IMR-90 (cell line): ENCODE data around the gene VTCN1. TPM values are rescaled to one million over a fixed set of nuclear protein-coding genes. Genes with fewer than 3 reads are reported as not detected.

Experiments
- ATAC-seq: fragments of 200-7000 bp; cut with Tn5 transposase; 2 replicates; pipeline ENCODE4 v1.9.1; 2020; ENCODE audit warnings: low read depth, mild to moderate bottlenecking, moderate library complexity
- BruUV-seq: library from RNA; stranded (reverse); fragments of 400-500 nt; replicated peaks from 2 replicates; lab custom pipeline; 2021; lab: Mats Ljungman, UMichigan
- CTCF ChIA-PET: fragments of 300-600 bp; formaldehyde crosslinking; extraction: SDS; loops from one replicate; lab custom pipeline; 2021; ENCODE audit warnings: antibody characterized with exemption; lab: Yijun Ruan, JAX
- POLR2A ChIA-PET: fragments of 300-600 bp; sonication (Branson Sonifier 250); formaldehyde crosslinking; loops from one replicate; lab custom pipeline; 2022; ENCODE audit warnings: antibody characterized with exemption; ENCODE audit not compliant: unreplicated experiment; lab: Charles Lee
- DNase-seq: peaks from one replicate; pipeline ENCODE4 v3.0.0; 2013
- H2AFZ ChIP-seq: replicated peaks from 2 replicates; pipeline ENCODE3; 2013; ENCODE audit warnings: low read length, mild to moderate bottlenecking; ENCODE audit not compliant: poor library complexity
- H2AK5ac ChIP-seq: 2 replicates; pipeline ENCODE4 v1.6.1; 2013; ENCODE audit warnings: low read depth, low read length, inconsistent platforms
- H2AK9ac ChIP-seq: replicated peaks from 2 replicates; pipeline ENCODE3; 2013; ENCODE audit warnings: mild to moderate bottlenecking, low read depth, low read length, moderate library complexity; ENCODE audit not compliant: poor library complexity
- H2BK120ac ChIP-seq: 2 replicates; pipeline ENCODE4 v1.6.1; 2013; ENCODE audit warnings: low read depth, low read length, inconsistent platforms
- H2BK15ac ChIP-seq: 3 replicates; pipeline ENCODE4 v1.6.1; 2013; ENCODE audit warnings: low read depth, low read length, inconsistent platforms
- H2BK20ac ChIP-seq: 2 replicates; pipeline ENCODE4 v1.6.1; 2013; ENCODE audit warnings: low read depth, mild to moderate bottlenecking, inconsistent platforms, low read length, moderate library complexity
- H2BK5ac ChIP-seq: 2 replicates; pipeline ENCODE4 v1.6.1; 2013; ENCODE audit warnings: mild to moderate bottlenecking, low read depth, low read length, inconsistent platforms; ENCODE audit not compliant: poor library complexity, severe bottlenecking
- H3K14ac ChIP-seq: replicated peaks from 2 replicates; pipeline ENCODE4 v1.6.1; 2013; ENCODE audit warnings: low read depth, low read length, inconsistent platforms
- H3K18ac ChIP-seq: 2 replicates; pipeline ENCODE4 v1.6.1; 2013; ENCODE audit warnings: low read depth, low read length, control low read depth
- H3K23ac ChIP-seq: 2 replicates; pipeline ENCODE4 v1.6.1; 2013; ENCODE audit warnings: low read depth, low read length, inconsistent platforms
- H3K27ac ChIP-seq: 2 replicates; pipeline ENCODE4 v1.5.1; 2013; ENCODE audit warnings: mild to moderate bottlenecking, control low read depth, low read length; ENCODE audit not compliant: insufficient read depth
- H3K27me3 ChIP-seq: 2 replicates; pipeline ENCODE4 v1.6.1; 2013; ENCODE audit warnings: low read length; ENCODE audit not compliant: control insufficient read depth, insufficient read depth
- H3K36me3 ChIP-seq: 2 replicates; pipeline ENCODE4 v1.6.1; 2013; ENCODE audit warnings: low read length, mixed read lengths; ENCODE audit not compliant: control insufficient read depth, insufficient read depth
- H3K4ac ChIP-seq: 2 replicates; pipeline ENCODE4 v1.6.1; 2013; ENCODE audit warnings: low read depth, low read length, inconsistent platforms
- H3K4me1 ChIP-seq: 2 replicates; pipeline ENCODE4 v1.6.1; 2013; ENCODE audit warnings: low read length, mixed read lengths; ENCODE audit not compliant: control insufficient read depth, insufficient read depth
- H3K4me2 ChIP-seq: 2 replicates; pipeline ENCODE4 v1.6.1; 2013; ENCODE audit warnings: low read depth, mild to moderate bottlenecking, control low read depth, low read length, moderate library complexity
- H3K4me3 ChIP-seq: 2 replicates; pipeline ENCODE4 v1.5.1; 2013; ENCODE audit warnings: low read depth, mild to moderate bottlenecking, control low read depth, low read length, moderate library complexity; ENCODE audit not compliant: insufficient read depth
- H3K56ac ChIP-seq: 2 replicates; pipeline ENCODE4 v1.6.1; 2013; ENCODE audit warnings: low read length, inconsistent platforms; ENCODE audit not compliant: insufficient read depth; ENCODE audit errors: extremely low read depth
- H3K79me1 ChIP-seq, 2 experiments: 2 replicates each; pipeline ENCODE4 v1.6.1; 2013; ENCODE audit warnings: low read length in 2 of 2, inconsistent platforms in 1 of 2, low read depth in 1 of 2
- H3K9ac ChIP-seq: 2 replicates; pipeline ENCODE4 v1.6.1; 2013; ENCODE audit warnings: low read depth, low read length, control low read depth
- H3K9me1 ChIP-seq: 2 replicates; pipeline ENCODE4 v1.6.1; 2013; ENCODE audit warnings: low read length, inconsistent platforms; ENCODE audit not compliant: insufficient read depth
- H3K9me3 ChIP-seq: 2 replicates; pipeline ENCODE4 v1.6.1; 2013; ENCODE audit warnings: low read length; ENCODE audit not compliant: control insufficient read depth, insufficient read depth
- H4K20me1 ChIP-seq: 2 replicates; pipeline ENCODE4 v1.6.1; 2013; ENCODE audit warnings: low read length, inconsistent platforms; ENCODE audit not compliant: insufficient read depth
- H4K5ac ChIP-seq: 2 replicates; pipeline ENCODE4 v1.6.1; 2013; ENCODE audit warnings: mild to moderate bottlenecking, low read depth, low read length, control low read depth
- H4K8ac ChIP-seq, 2 experiments: 2 replicates each; pipeline ENCODE4 v1.6.1; 2013; ENCODE audit warnings: low read depth in 2 of 2, low read length in 2 of 2, control low read depth in 1 of 2, inconsistent platforms in 1 of 2
- H4K91ac ChIP-seq: 2 replicates; pipeline ENCODE4 v1.6.1; 2013; ENCODE audit warnings: low read depth, low read length, inconsistent platforms; ENCODE audit not compliant: insufficient read depth
- CEBPB ChIP-seq: IDR thresholded peaks from 2 replicates; pipeline ENCODE4 v1.6.1; 2012; ENCODE audit warnings: low read depth, low read length, improper control_type of control experiment
- CHD1 ChIP-seq: IDR thresholded peaks from 2 replicates; pipeline ENCODE4 v1.6.1; 2012; ENCODE audit warnings: low read depth, low read length, improper control_type of control experiment
- CTCF ChIP-seq: conservative IDR thresholded peaks from 2 replicates; pipeline ENCODE4 v1.5.1; 2012; ENCODE audit warnings: mild to moderate bottlenecking, low read depth, low read length, improper control_type of control experiment
- FOS ChIP-seq: fragments of 150-350 bp; IDR thresholded peaks from 2 replicates; pipeline ENCODE4 v1.6.1; 2016; ENCODE audit warnings: low read depth, low read length
- MAFK ChIP-seq: IDR thresholded peaks from 2 replicates; pipeline ENCODE4 v1.6.1; 2012; ENCODE audit warnings: low read depth, low read length, improper control_type of control experiment
- MXI1 ChIP-seq: IDR thresholded peaks from 2 replicates; pipeline ENCODE4 v1.6.1; 2012; ENCODE audit warnings: low read depth, mild to moderate bottlenecking, low read length, moderate library complexity, borderline replicate concordance
- NFE2L2 ChIP-seq: fragments of 150-350 bp; IDR thresholded peaks from 2 replicates; pipeline ENCODE4 v1.6.1; 2016; ENCODE audit warnings: low read depth, mild to moderate bottlenecking, low read length
- POLR2A ChIP-seq: IDR thresholded peaks from 2 replicates; pipeline ENCODE4 v1.6.1; 2012; ENCODE audit warnings: mild to moderate bottlenecking, low read depth, low read length
- RAD21 ChIP-seq: IDR thresholded peaks from 2 replicates; pipeline ENCODE4 v1.6.1; 2012; ENCODE audit warnings: low read length, improper control_type of control experiment
- SMC3 ChIP-seq: fragments of 150-350 bp; IDR thresholded peaks from 2 replicates; pipeline ENCODE4 v1.6.1; 2016; ENCODE audit warnings: low read depth, mild to moderate bottlenecking, antibody characterized with exemption, low read length, moderate library complexity
- dilution Hi-C: fragments of 300-500 bp; cut with HindIII; formaldehyde crosslinking; loops from one replicate; pipeline ENCODE4 v1.14.3; 2018; ENCODE audit warnings: low sequenced_read_pairs; ENCODE audit not compliant: unreplicated experiment
- in situ Hi-C: fragments of 300-500 bp; cut with MboI; formaldehyde crosslinking; loops from 3 replicates; pipeline ENCODE4 v1.14.3; 2019; ENCODE audit warnings: low sequenced_read_pairs, inconsistent platforms, mixed read lengths
- intact Hi-C: fragments of 100-400 bp; cut with micrococcal nuclease; formaldehyde crosslinking; loops from 2 replicates; pipeline ENCODE4 v1.10.0; 2022
- polyA plus RNA-seq, 3 experiments: library from polyadenylated mRNA; depleted of rRNA; stranded (reverse); fragments of >200 nt; gene quantifications; 2 replicates each; pipeline ENCODE4 v1.2.3, GENCODE V29; 2012; ENCODE audit warnings: low replicate concordance in 1 of 3
- total RNA-seq: library from RNA; depleted of rRNA; stranded (reverse); fragments of >200 nt; gene quantifications from 2 replicates; pipeline ENCODE4 v1.2.3, GENCODE V29; 2012
- TF ChIP-seq, protein P1 (sequence below): fragments of 150-350 bp; IDR thresholded peaks from 2 replicates; pipeline ENCODE4 v1.6.1; 2017; ENCODE audit warnings: mild to moderate bottlenecking, antibody characterized with exemption, low read length, low read depth
- TF ChIP-seq, protein P2 (sequence below): fragments of 150-350 bp; IDR thresholded peaks from 2 replicates; pipeline ENCODE4 v1.6.1; 2016; ENCODE audit warnings: low read depth, mild to moderate bottlenecking, low read length, moderate library complexity, borderline replicate concordance

Gene VTCN1
- total and polyA plus RNA-seq, 2 of the 4 experiments (the other 2 are of a cell fraction) = not detected

DNA sequence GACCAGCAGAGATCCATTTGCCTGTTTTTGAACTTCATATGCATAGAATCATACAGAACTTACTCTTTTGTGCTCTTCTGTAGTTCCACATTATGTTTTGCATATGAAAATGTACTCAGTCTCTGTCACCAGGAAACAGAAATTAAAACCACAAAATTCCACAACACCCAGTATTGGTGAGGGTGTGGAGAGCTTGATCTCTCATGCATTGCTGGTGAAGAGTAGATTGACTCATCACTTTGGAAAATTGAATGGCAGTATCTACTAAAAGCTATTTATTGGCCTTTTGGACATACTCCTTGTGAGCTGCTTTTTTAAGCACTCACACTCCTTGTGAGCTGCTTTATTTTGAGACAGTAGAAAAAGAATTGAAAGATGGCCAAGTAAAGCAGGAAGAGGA, 43.3 kb downstream of the VTCN1 start:
- Histone ChIP-seq H4K91ac (no peak overlapping the region), H3K4me1 (peaks cover 3% of the 10 kb centered on the region; the same call in 1 of the 2 replicates), H3K4me3 (no peak overlapping the region), H3K4me2 (no peak overlapping the region), H3K9me1 (no peaks in the 10 kb centered on the region), H2BK20ac (no peak overlapping the region), H3K56ac (no peak overlapping the region), H4K5ac (no peak overlapping the region), H3K27me3 (no peaks in the 10 kb centered on the region), H3K14ac (no peak overlapping the region), H3K23ac (no peak overlapping the region), H3K79me1 (no peaks in the 10 kb centered on the region), H2BK15ac (no peak overlapping the region), H3K27ac (no peak overlapping the region), H3K18ac (no peak overlapping the region), H2BK5ac (no peak overlapping the region), H3K9me3 (peaks cover 2% of the 10 kb centered on the region; the same call in 1 of the 2 replicates), H2AK9ac (no peak overlapping the region), H4K8ac (no peak overlapping the region), H3K9ac (no peak overlapping the region), H2AK5ac (no peak overlapping the region), H3K36me3 (no peaks in the 10 kb centered on the region), H2BK120ac (no peak overlapping the region), H3K4ac (no peak overlapping the region), H4K20me1 (no peaks in the 10 kb centered on the region), H2AFZ (no peak overlapping the region)
- BruUV-seq = no TSS peak
- DNase-seq (no peak), ATAC-seq (no peak)
- TF ChIP-seq CHD1 = no peak
- no peak for TF ChIP-seq RAD21
- TF ChIP-seq CEBPB = no peak
- TF ChIP-seq, protein P1, sequence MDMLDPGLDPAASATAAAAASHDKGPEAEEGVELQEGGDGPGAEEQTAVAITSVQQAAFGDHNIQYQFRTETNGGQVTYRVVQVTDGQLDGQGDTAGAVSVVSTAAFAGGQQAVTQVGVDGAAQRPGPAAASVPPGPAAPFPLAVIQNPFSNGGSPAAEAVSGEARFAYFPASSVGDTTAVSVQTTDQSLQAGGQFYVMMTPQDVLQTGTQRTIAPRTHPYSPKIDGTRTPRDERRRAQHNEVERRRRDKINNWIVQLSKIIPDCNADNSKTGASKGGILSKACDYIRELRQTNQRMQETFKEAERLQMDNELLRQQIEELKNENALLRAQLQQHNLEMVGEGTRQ = no peak
- TF ChIP-seq MAFK = no peak
- TF ChIP-seq POLR2A = no peak
- no peak for TF ChIP-seq NFE2L2
- TF ChIP-seq CTCF = no peak
- TF ChIP-seq, protein P2, sequence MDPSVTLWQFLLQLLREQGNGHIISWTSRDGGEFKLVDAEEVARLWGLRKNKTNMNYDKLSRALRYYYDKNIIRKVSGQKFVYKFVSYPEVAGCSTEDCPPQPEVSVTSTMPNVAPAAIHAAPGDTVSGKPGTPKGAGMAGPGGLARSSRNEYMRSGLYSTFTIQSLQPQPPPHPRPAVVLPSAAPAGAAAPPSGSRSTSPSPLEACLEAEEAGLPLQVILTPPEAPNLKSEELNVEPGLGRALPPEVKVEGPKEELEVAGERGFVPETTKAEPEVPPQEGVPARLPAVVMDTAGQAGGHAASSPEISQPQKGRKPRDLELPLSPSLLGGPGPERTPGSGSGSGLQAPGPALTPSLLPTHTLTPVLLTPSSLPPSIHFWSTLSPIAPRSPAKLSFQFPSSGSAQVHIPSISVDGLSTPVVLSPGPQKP = no peak
- TF ChIP-seq FOS = no peak
- no peak for TF ChIP-seq MXI1
- no peak for TF ChIP-seq SMC3
- CTCF ChIA-PET = interaction anchor here (1.0 kb wide), 1 partner anchor 73 kb away, joined by 3 read pairs; no protein-coding TSS in a partner anchor
- dilution Hi-C loops (no loop called here), in situ Hi-C loops (no loop called here), intact Hi-C loops (no loop called here)
- POLR2A ChIA-PET = no interaction called here
